NCI-H446 treated with DMSO at 0.1 percent for 48 hours (cell line): Measurements from ENCODE around the gene NMNAT2.
"Not testable (repeated sequence)": the region's sequence is repeated elsewhere in the genome, so short reads cannot be mapped to it uniquely, and the experiment has no call there.

Experiments
- DNase-seq: peaks from one replicate; lab custom pipeline; 2025; lab: John Stamatoyannopoulos, UW

Gene NMNAT2

DNA sequence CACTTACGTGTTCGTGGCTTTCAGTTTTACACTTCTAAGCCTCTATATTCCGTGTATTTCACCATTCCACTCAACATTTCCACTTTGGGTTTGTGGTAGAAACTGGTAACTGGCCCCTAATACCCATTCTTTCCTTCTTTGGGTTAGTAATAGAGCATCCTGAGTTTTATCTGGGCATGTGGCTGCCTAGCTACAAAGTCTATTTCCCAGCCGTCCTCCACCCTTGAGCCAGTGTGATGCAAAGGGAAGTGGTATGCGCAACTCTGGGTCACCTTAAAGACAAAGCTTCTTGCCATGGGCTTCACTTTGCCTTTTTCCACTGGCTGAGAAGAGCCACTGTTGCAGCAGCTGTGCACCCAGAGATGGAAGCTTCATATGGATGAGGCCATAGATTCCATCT lies 158.3 kb downstream of the NMNAT2 start:
- DNase-seq: no peak

DNA sequence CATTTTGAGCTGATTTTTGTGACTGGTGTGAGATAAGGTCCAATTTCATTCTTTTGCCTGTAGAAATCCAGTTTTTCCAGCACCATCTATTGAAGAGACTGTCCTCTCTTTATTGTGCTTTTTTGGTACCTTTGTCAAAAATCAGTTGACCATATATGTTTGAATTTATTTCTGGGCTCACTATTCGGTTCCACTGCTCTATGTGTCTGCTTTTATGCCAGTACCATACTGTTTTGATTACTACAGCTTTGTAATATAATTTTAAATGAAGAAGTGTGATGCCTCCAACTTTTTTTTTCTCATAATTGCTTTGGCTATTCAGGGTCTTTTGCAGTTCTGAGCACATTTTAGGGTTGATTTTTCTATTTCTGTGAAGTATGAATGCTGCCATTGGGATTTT lies 163.1 kb downstream of the NMNAT2 start:
- no peak for DNase-seq

DNA sequence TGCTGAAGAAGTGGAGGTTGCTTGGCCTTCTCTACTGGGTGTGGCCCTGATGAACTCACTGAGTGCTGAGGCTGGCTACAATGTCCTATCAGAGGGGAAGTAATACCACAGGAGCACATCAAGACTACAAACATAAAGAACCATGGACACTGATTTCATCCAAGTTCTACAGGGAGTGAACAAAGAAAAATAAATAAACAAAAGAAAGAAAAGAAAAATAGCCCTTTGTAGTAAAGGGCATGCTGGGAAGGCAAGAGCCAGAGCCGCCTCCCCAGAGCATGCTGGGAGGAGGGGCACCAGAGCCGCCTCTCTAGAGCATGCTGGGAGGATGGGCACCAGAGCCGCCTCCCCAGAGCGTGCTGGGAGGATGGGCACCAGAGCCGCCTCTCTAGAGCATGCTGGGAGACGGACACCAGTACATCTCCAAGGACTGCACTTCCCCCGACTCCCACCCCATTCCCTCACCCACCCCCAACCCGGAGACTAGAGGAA lies 166.2 kb downstream of the NMNAT2 start:
- no peak for DNase-seq

DNA sequence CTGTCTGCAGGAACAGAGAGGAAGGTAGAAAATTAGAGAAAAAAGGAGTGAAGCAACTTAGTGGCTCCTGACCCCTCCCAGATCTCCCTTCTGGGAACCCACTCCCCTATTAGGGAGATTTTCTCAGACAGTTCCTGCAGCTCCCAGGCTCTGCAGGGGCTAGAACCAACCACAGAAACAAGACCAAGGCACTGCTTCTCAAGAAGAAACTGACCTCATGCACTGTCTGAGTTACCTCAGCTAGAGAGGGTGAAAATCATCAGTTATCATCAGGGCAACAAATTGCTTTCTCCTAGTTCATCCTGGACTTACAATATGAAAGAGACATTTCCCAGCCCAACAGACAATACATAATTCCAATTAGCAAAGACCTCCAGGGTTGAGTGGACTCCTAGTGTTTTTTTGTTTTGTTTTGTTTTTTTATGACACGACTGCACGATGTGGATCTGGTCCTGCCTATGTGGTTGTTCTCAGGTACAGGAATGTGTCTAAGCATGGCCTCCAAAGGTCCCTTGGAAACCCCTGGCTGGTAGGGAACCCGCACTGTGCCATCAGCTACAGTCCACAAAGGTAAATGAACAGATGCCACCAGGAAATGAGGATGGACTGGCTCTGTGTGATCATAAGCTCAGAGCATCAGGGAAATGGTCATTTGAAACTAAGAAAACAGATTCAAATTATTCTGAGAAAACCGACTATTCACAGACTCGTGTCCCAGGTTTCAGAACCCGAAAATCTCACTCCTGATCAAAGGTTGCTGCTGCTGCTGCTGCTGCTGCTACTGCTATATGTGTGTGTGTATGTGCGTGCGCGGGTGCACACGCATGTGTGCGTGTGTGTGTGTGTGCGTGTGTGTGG lies 166.8 kb downstream of the NMNAT2 start:
- DNase-seq: no peak

DNA sequence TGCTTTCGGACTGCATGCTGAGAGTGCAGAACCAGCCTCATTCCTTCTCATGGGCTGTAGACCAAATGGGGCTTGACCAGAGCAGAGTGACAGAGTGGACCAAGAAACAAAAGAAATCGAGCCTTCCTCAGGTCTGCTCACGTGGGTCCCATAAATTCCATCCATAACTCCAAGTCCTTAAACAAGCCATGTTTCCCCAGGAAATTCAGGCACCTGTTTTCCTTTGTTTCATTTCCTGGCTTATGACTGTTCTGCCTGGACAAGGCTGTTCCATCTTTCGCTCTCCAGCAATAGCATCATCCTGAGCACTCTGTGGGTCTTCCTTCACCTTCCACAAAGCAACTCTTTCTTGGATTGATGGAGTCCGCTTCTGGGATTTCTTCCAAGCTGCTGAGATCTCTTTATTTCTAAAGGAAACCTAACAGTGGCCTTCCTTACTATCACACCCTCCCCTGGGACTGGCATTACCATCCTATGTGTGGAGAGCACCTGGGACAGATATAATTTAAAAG lies 168.2 kb downstream of the NMNAT2 start:
- DNase-seq: no peak

DNA sequence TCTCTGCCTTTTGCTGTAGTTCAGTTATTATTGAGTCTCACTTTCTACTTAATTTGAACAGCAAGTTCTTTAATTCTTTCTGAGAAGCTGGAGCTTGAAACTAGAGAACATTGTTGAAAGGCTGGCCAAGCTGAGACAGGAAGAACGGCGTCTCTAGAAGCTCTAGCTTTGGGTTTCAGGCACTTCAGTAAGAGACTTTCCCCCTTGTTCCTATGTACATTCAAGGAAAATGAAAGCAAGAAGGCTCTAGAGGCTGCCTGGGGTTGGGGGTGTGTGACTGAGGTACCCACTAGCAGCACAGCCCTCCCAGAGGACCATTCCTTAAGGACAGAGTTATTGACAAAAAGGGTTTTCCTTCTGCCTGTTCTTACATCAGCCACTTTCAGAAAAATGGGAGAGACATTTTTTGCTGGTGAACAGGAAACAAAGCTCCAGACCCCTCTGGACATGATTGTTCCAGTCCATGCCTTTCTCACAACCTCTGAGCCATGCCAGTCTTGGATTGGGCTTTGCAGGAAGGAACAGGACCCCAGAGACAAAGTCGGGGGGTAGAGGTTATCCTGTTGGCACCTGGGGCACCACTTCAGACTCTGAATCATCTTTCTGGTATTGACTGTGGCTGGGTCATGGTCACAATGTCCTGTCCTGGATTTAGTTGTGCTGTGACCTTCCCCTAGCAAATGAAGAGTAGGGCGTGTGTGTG lies 169.0 kb downstream of the NMNAT2 start:
- DNase-seq: no peak

DNA sequence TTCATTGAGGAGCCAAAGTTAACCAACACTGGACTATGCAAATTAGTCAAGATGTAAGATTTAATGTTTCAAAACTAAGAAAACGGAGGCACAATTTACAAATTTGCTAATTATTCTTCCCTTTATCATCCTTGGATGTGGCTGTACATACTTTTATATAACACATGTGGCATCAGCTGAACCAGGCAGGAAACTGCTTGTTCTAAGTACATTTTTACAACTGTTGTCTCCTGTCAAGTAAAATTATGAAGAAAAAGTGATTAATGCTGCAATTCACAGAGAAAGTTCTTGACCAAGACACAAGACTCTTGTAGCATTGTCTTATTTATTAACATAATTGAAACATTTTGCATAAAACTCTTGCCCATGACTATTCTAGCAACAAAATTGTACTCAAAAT lies 170.2 kb downstream of the NMNAT2 start:
- no peak for DNase-seq

DNA sequence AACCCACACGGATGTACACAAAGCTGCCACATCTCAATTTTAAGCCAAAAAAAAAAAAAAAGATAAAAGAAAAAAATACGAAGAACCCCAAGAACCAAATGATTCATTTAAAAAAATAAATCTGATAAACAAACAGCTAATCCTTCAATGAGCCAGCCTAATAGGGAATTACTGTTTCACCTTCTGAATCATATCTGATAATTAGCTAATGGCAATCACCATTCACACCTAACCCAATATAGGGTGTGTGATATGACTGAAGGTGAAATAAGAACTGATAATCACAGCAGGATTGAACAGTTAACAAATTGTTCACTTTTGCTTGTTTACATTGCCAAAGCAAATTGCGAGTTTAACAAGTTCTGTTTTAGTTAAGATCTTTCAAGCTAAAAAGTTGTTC lies 170.7 kb downstream of the NMNAT2 start:
- no peak for DNase-seq

DNA sequence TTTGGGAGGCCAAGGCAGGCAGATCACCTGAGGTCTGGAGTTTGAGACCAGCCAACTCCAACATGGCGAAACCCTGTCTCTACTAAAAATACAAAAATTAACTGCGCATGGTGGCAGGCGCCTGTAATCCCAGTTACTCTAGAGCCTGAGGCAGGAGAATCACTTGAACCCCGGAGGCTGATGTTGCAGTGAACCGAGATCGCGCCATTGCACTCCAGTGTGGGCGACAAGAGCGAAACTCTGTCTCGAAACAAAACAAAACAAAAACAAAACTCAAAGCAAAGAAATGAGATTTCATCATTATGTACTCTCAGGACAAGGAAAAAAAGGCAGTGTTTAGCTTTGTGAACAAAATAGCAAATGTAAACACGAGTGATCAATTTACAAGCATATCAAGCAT lies 171.1 kb downstream of the NMNAT2 start:
- DNase-seq: no peak

DNA sequence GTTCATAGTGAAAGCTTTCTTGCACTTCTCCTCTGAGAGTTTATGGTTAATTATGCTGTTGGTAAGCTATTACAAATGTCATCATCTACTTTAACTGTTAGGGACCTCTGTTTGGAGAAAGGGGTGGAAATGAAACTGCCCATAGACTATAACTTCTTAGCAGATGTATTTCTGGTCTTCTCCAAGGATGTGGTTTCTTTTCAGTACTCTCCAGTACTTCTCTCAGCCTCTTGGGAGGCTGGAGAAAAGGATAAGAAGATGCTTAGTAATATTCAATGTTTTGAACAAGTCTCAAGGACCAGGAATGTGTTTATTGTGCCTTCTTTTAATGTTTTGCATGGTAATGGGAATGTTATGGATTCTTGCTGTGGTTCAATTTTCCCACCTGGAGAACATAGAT lies 171.7 kb downstream of the NMNAT2 start:
- DNase-seq: no peak

DNA sequence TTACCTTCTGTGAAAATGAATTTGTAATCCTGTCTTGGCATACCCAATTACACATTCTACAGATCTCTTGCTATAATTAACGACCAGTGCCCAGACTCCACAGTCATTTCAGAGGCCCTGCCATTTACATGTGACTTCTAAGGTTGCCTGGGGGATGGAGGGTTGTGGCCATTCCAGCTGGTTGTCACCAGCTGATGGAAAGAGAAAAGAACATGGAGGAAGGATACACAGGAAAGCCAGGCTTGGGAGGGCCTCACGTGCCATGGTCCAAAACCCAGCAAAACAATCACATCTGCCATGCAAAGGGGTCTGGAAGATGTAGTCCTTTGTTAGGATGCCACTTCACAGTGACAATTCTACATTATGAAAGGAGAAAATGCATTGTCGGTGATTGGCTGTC lies 172.8 kb downstream of the NMNAT2 start:
- no peak for DNase-seq

DNA sequence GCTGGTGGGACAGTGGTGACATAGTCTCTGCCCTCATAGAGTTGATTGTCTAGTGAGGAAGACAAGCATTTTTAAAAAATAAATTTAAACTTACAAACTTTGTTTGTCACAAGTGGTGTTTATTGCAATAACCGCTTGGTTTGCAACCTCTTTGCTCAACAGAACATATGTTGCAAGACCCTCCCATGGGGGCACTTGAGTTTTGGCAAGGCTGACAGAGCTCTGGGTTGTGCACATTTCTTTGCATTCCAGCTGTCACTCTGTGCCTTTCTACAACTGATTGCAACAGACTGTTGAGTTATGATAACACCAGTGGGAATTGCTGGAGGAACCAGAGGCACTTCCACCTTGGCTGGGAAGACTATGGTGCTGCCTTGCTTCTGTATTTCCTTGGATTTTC lies 173.7 kb downstream of the NMNAT2 start:
- peak; percentile 72 for DNase-seq

DNA sequence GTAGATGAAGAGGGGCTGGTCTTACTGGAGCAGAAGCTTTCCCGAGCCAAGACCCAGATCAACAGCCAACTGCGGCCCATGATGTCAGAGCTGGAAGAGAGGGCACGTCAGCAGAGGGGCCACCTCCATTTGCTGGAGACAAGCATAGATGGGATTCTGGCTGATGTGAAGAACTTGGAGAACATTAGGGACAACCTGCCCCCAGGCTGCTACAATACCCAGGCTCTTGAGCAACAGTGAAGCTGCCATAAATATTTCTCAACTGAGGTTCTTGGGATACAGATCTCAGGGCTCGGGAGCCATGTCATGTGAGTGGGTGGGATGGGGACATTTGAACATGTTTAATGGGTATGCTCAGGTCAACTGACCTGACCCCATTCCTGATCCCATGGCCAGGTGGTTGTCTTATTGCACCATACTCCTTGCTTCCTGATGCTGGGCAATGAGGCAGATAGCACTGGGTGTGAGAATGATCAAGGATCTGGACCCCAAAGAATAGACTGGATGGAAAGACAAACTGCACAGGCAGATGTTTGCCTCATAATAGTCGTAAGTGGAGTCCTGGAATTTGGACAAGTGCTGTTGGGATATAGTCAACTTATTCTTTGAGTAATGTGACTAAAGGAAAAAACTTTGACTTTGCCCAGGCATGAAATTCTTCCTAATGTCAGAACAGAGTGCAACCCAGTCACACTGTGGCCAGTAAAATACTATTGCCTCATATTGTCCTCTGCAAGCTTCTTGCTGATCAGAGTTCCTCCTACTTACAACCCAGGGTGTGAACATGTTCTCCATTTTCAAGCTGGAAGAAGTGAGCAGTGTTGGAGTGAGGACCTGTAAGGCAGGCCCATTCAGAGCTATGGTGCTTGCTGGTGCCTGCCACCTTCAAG lies 174.8 kb downstream of the NMNAT2 start:
- no peak for DNase-seq

DNA sequence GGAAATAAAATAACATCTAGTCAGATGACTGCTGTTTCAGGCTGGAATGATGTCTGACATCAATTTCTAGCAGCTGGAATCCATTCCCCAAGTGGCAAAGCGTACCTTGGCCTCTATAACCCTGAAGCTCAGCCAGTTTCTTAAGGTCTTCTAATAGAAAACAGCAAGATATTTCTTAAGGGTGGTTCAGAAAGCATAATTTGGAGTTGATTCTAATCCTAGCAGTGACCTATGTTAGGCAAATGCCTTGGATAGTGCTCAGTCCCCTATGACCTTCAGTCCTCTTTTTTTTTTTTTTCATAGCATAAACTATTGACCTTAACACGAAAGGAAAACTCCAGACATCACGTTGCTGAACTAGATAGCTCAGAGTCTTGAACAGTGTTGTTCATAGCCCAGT lies 175.6 kb downstream of the NMNAT2 start:
- DNase-seq: no peak

DNA sequence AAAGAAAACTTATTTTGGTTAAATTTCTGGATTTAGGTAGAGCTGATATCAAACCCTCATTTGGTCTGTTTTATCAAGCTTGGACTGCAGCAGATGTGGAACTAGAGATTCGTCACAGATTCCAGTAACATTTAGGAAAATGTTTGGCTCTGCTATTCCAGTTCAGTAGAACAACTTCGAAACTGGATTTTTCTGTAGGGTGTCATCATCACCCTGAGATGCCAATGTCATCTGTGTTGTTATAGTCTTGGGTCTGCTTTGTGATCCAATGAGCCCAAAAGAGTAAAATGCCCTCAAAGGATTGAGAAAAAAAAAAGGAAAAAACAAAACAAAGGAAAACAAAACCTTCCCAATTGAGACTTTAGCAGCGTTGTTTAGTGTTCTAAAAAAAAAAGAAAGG lies 176.7 kb downstream of the NMNAT2 start:
- DNase-seq: no peak

DNA sequence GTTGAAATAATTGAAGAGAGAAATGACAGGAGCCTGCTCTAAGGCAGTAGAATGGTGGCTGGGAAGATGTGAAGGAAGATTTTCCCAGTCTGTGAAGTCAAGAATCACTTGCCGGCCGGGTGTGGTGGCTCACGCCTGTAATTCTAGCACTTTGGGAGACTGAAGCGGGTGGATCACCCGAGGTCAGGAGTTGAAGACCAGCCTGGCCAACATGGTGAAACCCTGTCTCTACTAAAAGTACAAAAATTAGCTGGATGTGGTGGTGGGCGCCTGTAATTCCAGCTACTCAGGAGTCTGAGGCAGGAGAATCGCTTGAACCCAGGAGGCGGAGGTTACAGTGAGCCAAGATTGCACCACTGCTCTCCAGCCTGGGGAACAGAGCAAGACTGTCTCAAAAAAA lies 177.3 kb downstream of the NMNAT2 start:
- DNase-seq: not testable (repeated sequence)

DNA sequence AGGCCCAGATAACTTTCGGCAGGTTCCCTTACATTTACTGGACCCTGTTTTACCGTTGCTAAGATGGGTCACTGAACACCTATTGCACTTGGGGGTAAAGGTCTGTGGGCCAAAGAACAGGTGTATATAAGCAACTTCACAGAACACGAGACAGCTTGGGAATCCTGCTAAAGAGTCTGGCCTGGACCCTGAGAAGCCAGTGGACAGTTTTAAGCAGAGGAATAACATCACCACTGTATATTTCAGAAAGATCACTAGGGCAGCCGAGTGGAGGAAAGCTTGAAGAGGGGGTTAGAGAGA lies 177.7 kb downstream of the NMNAT2 start:
- DNase-seq: no peak

DNA sequence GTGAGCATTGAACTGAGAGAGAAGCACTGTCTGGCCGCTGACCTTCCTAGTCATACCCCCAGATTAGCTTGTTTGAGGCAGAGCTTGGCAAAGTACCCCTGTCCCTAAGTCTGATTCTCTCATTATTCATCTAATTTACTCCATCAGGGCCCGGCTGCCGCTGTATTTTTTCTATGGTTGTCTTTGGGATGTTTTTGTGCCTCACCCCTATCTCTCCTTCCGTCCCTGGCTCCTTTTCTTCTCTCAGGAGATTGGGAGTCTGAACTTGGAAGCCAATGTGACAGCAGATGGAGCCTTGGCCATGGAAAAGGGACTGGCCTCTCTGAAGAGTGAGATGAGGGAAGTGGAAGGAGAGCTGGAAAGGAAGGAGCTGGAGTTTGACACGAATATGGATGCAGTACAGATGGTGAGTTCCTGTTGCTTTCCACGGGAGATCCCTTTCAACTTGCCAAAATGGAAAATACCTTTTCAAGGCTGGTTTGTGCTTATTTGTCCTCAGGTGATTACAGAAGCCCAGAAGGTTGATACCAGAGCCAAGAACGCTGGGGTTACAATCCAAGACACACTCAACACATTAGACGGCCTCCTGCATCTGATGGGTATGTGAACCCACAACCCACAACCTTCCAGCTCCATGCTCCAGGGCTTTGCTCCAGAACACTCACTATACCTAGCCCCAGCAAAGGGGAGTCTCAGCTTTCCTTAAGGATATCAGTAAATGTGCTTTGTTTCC lies 178.2 kb downstream of the NMNAT2 start:
- DNase-seq: peak; percentile 92

DNA sequence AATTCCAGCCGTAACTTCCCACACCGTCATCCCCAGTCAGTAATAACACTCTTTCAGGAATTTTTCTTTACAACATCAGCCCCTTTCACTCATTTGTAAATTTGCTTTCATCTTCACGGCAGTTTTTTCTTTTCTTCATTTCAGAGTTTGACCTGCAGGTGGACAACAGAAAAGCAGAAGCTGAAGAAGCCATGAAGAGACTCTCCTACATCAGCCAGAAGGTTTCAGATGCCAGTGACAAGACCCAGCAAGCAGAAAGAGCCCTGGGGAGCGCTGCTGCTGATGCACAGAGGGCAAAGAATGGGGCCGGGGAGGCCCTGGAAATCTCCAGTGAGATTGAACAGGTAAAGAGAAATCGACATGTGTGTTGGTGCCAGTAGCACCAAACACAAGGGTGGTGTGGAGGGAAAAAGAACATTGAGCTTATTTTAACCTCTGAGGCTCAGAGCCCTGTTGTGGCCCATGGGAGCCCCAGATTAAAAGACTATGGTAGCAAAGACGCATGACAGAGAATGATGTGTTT lies 178.9 kb downstream of the NMNAT2 start:
- no peak for DNase-seq

DNA sequence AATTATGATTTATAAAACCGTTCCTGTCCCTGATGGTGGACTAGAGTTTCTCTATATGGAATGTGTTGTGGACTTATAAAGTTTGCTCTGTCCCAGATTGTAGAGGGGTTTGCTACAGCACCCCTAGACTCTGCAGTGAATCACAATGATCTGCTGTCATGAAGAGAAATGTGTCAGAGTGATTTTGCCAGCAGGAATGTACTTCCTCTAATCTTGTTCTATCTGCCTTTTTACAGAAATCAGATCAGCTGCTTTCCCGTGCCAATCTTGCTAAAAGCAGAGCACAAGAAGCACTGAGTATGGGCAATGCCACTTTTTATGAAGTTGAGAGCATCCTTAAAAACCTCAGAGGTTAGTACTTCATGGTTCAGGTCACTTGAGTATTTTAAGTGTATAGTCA lies 180.1 kb downstream of the NMNAT2 start:
- no peak for DNase-seq

DNA sequence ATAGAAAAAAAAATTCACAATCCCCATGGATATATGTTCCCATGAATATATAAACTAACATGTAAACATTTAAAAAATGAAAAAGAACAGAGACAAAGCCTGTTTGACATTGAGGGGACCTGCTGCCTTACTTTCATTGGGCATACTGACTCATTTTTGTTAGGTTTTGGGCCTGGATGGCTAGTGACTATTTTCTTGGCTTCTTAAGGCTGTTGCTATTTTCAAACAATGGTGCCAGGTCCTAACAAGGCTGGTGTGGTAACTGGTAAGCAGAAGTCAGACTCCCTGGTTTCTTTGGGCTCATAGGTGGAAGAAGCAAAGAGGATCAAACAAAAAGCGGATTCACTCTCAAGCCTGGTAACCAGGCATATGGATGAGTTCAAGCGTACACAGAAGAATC lies 181.1 kb downstream of the NMNAT2 start:
- DNase-seq: no peak
